Measurements from ENCODE around the gene KRT20. TPM values are rescaled to one million over a fixed set of nuclear protein-coding genes. Genes with fewer than 3 reads are reported as not detected.

Gene KRT20
- total and polyA plus RNA-seq, 4 experiments from 2014 or later: not detected

- intact Hi-C loops (cut with micrococcal nuclease): no loop called here
- POLR2A ChIA-PET (ENCODE audit: partially characterized antibody): no interaction called here
- peaks cover 5% of the 10 kb centered on the region for H3K4me1 ChIP-seq (ENCODE audit: insufficient read depth, low read length)
Observed at GRCh38 chr17:40916366-40916765, 31.3 kb upstream of the KRT20 start.

GRCh38 chr17:40915721-40916256 is 30.7 kb upstream of the KRT20 start:
- peak overlapping the region in 1 of 7 donors; percentile 8 for H3K27ac Mint-ChIP-seq
- peaks cover 7 to 9% of the 10 kb centered on the region in 2 donors for H3K27me3 Mint-ChIP-seq
- no peaks in the 10 kb centered on the region for H3K36me3 Mint-ChIP-seq
- no peak overlapping the region for H3K27ac ChIP-seq (ENCODE audit: low read depth, low read length)
- DNase-seq: no peak
- H3K36me3 ChIP-seq (ENCODE audit: insufficient read depth, low read length): no peaks in the 10 kb centered on the region
- ChIA-PET CTCF (ENCODE audit: partially characterized antibody) (interaction anchor here (0.7 to 2.2 kb wide), 7 partner anchors 9 to 750 kb away, joined by 3 to 9 read pairs (median 4); no protein-coding TSS in a partner anchor), POLR2A (ENCODE audit: partially characterized antibody) (no interaction called here)
- intact Hi-C loops (cut with micrococcal nuclease): no loop called here
- no peaks in the 10 kb centered on the region for H3K4me1 ChIP-seq (ENCODE audit: insufficient read depth, low read length)
- H3K9me3 Mint-ChIP-seq: no peaks in the 10 kb centered on the region
- H3K27me3 ChIP-seq (ENCODE audit: insufficient read depth, low read length): no peaks in the 10 kb centered on the region
- no peak overlapping the region for H3K4me3 ChIP-seq (ENCODE audit: low read length in 2 of 2)
- no peaks in the 10 kb centered on the region for H3K9me3 ChIP-seq (ENCODE audit: control insufficient read depth in 1 of 2, low read length in 2 of 2)
- H3K4me1 Mint-ChIP-seq: no peaks in the 10 kb centered on the region
- H3K4me3 Mint-ChIP-seq: no peak overlapping the region

More at GRCh38 chr17:40916366-40916765, 31.3 kb upstream of the KRT20 start:
- CTCF ChIA-PET (ENCODE audit: partially characterized antibody): interaction anchor here (0.7 to 2.2 kb wide), 7 partner anchors 9 to 749 kb away, joined by 3 to 9 read pairs (median 4); no protein-coding TSS in a partner anchor
- Histone ChIP-seq H3K9me3 (ENCODE audit: control insufficient read depth in 1 of 2, low read length in 2 of 2) (no peaks in the 10 kb centered on the region), H3K36me3 (ENCODE audit: insufficient read depth, low read length) (no peaks in the 10 kb centered on the region), H3K4me3 (ENCODE audit: low read length in 2 of 2) (no peak overlapping the region), H3K27ac (ENCODE audit: low read depth, low read length) (no peak overlapping the region), H3K27me3 (ENCODE audit: insufficient read depth, low read length) (no peaks in the 10 kb centered on the region)
- Mint-ChIP-seq H3K36me3 (no peaks in the 10 kb centered on the region), H3K27me3 (peaks cover 7 to 9% of the 10 kb centered on the region in 2 donors), H3K4me1 (peaks cover 3 to 5% (median 4%) of the 10 kb centered on the region in 4 donors), H3K27ac (no peak overlapping the region), H3K9me3 (no peaks in the 10 kb centered on the region), H3K4me3 (no peak overlapping the region)
- no peak for DNase-seq

- H3K27ac ChIP-seq (ENCODE audit: low read depth, low read length): no peak overlapping the region
- no peak for DNase-seq
- Mint-ChIP-seq H3K36me3 (no peaks in the 10 kb centered on the region), H3K27ac (no peak overlapping the region), H3K27me3 (peaks cover 7 to 9% of the 10 kb centered on the region in 2 donors), H3K9me3 (no peaks in the 10 kb centered on the region), H3K4me1 (no peaks in the 10 kb centered on the region), H3K4me3 (no peak overlapping the region)
- H3K4me1 ChIP-seq (ENCODE audit: insufficient read depth, low read length): no peaks in the 10 kb centered on the region
- intact Hi-C loops (cut with micrococcal nuclease): no loop called here
- ChIA-PET POLR2A (ENCODE audit: partially characterized antibody) (no interaction called here), CTCF (ENCODE audit: partially characterized antibody) (interaction anchor here (0.8 to 2.2 kb wide), 5 partner anchors 8 to 748 kb away, joined by 3 to 9 read pairs (median 4); no protein-coding TSS in a partner anchor)
- no peaks in the 10 kb centered on the region for H3K9me3 ChIP-seq (ENCODE audit: control insufficient read depth in 1 of 2, low read length in 2 of 2)
- H3K4me3 ChIP-seq (ENCODE audit: low read length in 2 of 2): no peak overlapping the region
- H3K27me3 ChIP-seq (ENCODE audit: insufficient read depth, low read length): no peaks in the 10 kb centered on the region
- H3K36me3 ChIP-seq (ENCODE audit: insufficient read depth, low read length): no peaks in the 10 kb centered on the region
Observed at GRCh38 chr17:40915199-40915661, 30.2 kb upstream of the KRT20 start.

GRCh38 chr17:40914075-40914855 is 29.2 kb upstream of the KRT20 start:
- Histone ChIP-seq H3K9me3 (ENCODE audit: control insufficient read depth in 1 of 2, low read length in 2 of 2) (no peaks in the 10 kb centered on the region), H3K27ac (ENCODE audit: low read depth, low read length) (no peak overlapping the region), H3K4me3 (ENCODE audit: low read length in 2 of 2) (no peak overlapping the region), H3K36me3 (ENCODE audit: insufficient read depth, low read length) (no peaks in the 10 kb centered on the region), H3K27me3 (ENCODE audit: insufficient read depth, low read length) (no peaks in the 10 kb centered on the region), H3K4me1 (ENCODE audit: insufficient read depth, low read length) (no peaks in the 10 kb centered on the region)
- Mint-ChIP-seq H3K4me3 (no peak overlapping the region), H3K27me3 (peaks cover 8 to 9% of the 10 kb centered on the region in 2 donors), H3K9me3 (no peaks in the 10 kb centered on the region), H3K27ac (no peak overlapping the region), H3K4me1 (no peaks in the 10 kb centered on the region), H3K36me3 (no peaks in the 10 kb centered on the region)
- no peak for DNase-seq
- ChIA-PET POLR2A (ENCODE audit: partially characterized antibody) (no interaction called here), CTCF (ENCODE audit: partially characterized antibody) (interaction anchor here (1.5 to 2.4 kb wide), 5 partner anchors 408 to 751 kb away, joined by 3 to 14 read pairs (median 10); no protein-coding TSS in a partner anchor)
- intact Hi-C loops (cut with micrococcal nuclease): no loop called here

GRCh38 chr17:40912486-40913210 is 27.6 kb upstream of the KRT20 start:
- no peak for DNase-seq
- H3K27ac ChIP-seq (ENCODE audit: low read depth, low read length): no peak overlapping the region
- no peaks in the 10 kb centered on the region for H3K36me3 ChIP-seq (ENCODE audit: insufficient read depth, low read length)
- H3K9me3 ChIP-seq (ENCODE audit: control insufficient read depth in 1 of 2, low read length in 2 of 2): no peaks in the 10 kb centered on the region
- intact Hi-C loops (cut with micrococcal nuclease): no loop called here
- no peaks in the 10 kb centered on the region for H3K27me3 ChIP-seq (ENCODE audit: insufficient read depth, low read length)
- ChIA-PET CTCF (ENCODE audit: partially characterized antibody) (interaction anchor here (2.0 to 2.4 kb wide), 4 partner anchors 636 to 753 kb away, joined by 6 to 14 read pairs (median 12); no protein-coding TSS in a partner anchor), POLR2A (ENCODE audit: partially characterized antibody) (interaction anchor here (1.1 kb wide), 1 partner anchor 94 kb away, joined by 3 read pairs; no protein-coding TSS in a partner anchor)
- peaks cover 10 to 17% of the 10 kb centered on the region in 2 donors for H3K27me3 Mint-ChIP-seq
- H3K4me1 ChIP-seq (ENCODE audit: insufficient read depth, low read length): no peaks in the 10 kb centered on the region
- H3K27ac Mint-ChIP-seq: no peak overlapping the region
- H3K9me3 Mint-ChIP-seq: no peaks in the 10 kb centered on the region
- no peaks in the 10 kb centered on the region for H3K36me3 Mint-ChIP-seq
- H3K4me1 Mint-ChIP-seq: no peaks in the 10 kb centered on the region
- no peak overlapping the region for H3K4me3 Mint-ChIP-seq
- H3K4me3 ChIP-seq (ENCODE audit: low read length in 2 of 2): no peak overlapping the region

- intact Hi-C loops (cut with micrococcal nuclease): no loop called here
- Mint-ChIP-seq H3K4me1 (no peaks in the 10 kb centered on the region), H3K27me3 (peaks cover 20 to 32% of the 10 kb centered on the region in 2 donors), H3K36me3 (no peaks in the 10 kb centered on the region), H3K4me3 (no peak overlapping the region), H3K9me3 (no peaks in the 10 kb centered on the region), H3K27ac (no peak overlapping the region)
- Histone ChIP-seq H3K36me3 (ENCODE audit: insufficient read depth, low read length) (no peaks in the 10 kb centered on the region), H3K9me3 (ENCODE audit: control insufficient read depth in 1 of 2, low read length in 2 of 2) (no peaks in the 10 kb centered on the region), H3K27ac (ENCODE audit: low read depth, low read length) (no peak overlapping the region), H3K27me3 (ENCODE audit: insufficient read depth, low read length) (no peaks in the 10 kb centered on the region), H3K4me3 (ENCODE audit: low read length in 2 of 2) (no peak overlapping the region), H3K4me1 (ENCODE audit: insufficient read depth, low read length) (no peaks in the 10 kb centered on the region)
- no peak for DNase-seq
- POLR2A ChIA-PET (ENCODE audit: partially characterized antibody): no interaction called here
- CTCF ChIA-PET (ENCODE audit: partially characterized antibody): interaction anchor here (0.9 to 5.4 kb wide), 11 partner anchors 63 to 756 kb away, joined by 3 to 51 read pairs (median 9); no protein-coding TSS in a partner anchor
Observed at GRCh38 chr17:40910441-40910841, 25.4 kb upstream of the KRT20 start.
